Neural crest cell (in vitro differentiated cells): Measurements from ENCODE around the gene ZNF274. TPM values are rescaled to one million over a fixed set of nuclear protein-coding genes. Genes with fewer than 3 reads are reported as not detected.
"Not testable (repeated sequence)": the region's sequence is repeated elsewhere in the genome, so short reads cannot be mapped to it uniquely, and the experiment has no call there.

Source experiments
- DNase-seq: peaks from one replicate; pipeline ENCODE4 v3.0.0; 2021; ENCODE audit warnings: low read depth, mixed read lengths, low spot score
- H3K27ac Mint-ChIP-seq: one replicate; pipeline ENCODE4 v1.8.0; 2021; ENCODE audit warnings: mild to moderate bottlenecking, mixed read lengths; ENCODE audit not compliant: unreplicated experiment
- H3K27me3 Mint-ChIP-seq: 2 replicates; pipeline ENCODE4 v1.8.0; 2021; ENCODE audit warnings: low read depth, mild to moderate bottlenecking, mixed read lengths
- H3K36me3 Mint-ChIP-seq: 2 replicates; pipeline ENCODE4 v1.8.0; 2021; ENCODE audit warnings: low read depth, mild to moderate bottlenecking, mixed read lengths
- H3K4me1 Mint-ChIP-seq: 2 replicates; pipeline ENCODE4 v1.8.0; 2021; ENCODE audit warnings: mixed read lengths
- H3K4me3 Mint-ChIP-seq: one replicate; pipeline ENCODE4 v1.8.0; 2021; ENCODE audit warnings: mild to moderate bottlenecking, mixed read lengths
- H3K9me3 Mint-ChIP-seq: 2 replicates; pipeline ENCODE4 v1.8.0; 2021; ENCODE audit warnings: mixed read lengths
- CTCF ChIP-seq: fragments of 200-600 bp; sonication (generic); conservative IDR thresholded peaks from 2 replicates; pipeline ENCODE4 v1.5.0; 2021; ENCODE audit warnings: antibody characterized with exemption, mild to moderate bottlenecking
- total RNA-seq: library from RNA; stranded (reverse); gene quantifications from 2 replicates; pipeline ENCODE4 v1.2.1, GENCODE V29; 2021

Gene ZNF274
- total RNA-seq, 1 donor from 2014 or later, result 26.8 TPM

GRCh38 chr19:58229255-58229639 lies 46.4 kb downstream of the ZNF274 start:
- no peak for TF ChIP-seq CTCF
- peaks cover 34% of the 10 kb centered on the region for H3K9me3 Mint-ChIP-seq
- H3K4me1 Mint-ChIP-seq, result peaks cover 37% of the 10 kb centered on the region
- peak overlapping the region; percentile 96 for H3K4me3 Mint-ChIP-seq
- peaks cover 71% of the 10 kb centered on the region for H3K36me3 Mint-ChIP-seq
- H3K27me3 Mint-ChIP-seq, result no peaks in the 10 kb centered on the region
- DNase-seq, result no peak
- H3K27ac Mint-ChIP-seq, result no peak overlapping the region

GRCh38 chr19:58237324-58237723 lies 54.5 kb downstream of the ZNF274 start:
- Mint-ChIP-seq H3K36me3 (peaks cover 83% of the 10 kb centered on the region), H3K9me3 (peaks cover 23% of the 10 kb centered on the region), H3K4me3 (no peak overlapping the region), H3K27me3 (no peaks in the 10 kb centered on the region), H3K4me1 (peaks cover 5% of the 10 kb centered on the region), H3K27ac (no peak overlapping the region)
- DNase-seq, result no peak
- no peak for TF ChIP-seq CTCF

- Mint-ChIP-seq H3K4me3 (no peak overlapping the region), H3K36me3 (peaks cover 96% of the 10 kb centered on the region), H3K4me1 (no peaks in the 10 kb centered on the region), H3K27me3 (no peaks in the 10 kb centered on the region), H3K9me3 (peaks cover 19% of the 10 kb centered on the region), H3K27ac (no peak overlapping the region)
- no peak for TF ChIP-seq CTCF
- DNase-seq, result no peak
Measured at GRCh38 chr19:58243351-58243750, 60.5 kb downstream of the ZNF274 start.

GRCh38 chr19:58248886-58249285 lies 66.0 kb downstream of the ZNF274 start:
- peaks cover 96% of the 10 kb centered on the region for H3K36me3 Mint-ChIP-seq
- H3K27ac Mint-ChIP-seq, result no peak overlapping the region
- peaks cover 31% of the 10 kb centered on the region for H3K9me3 Mint-ChIP-seq
- no peaks in the 10 kb centered on the region for H3K27me3 Mint-ChIP-seq
- no peaks in the 10 kb centered on the region for H3K4me1 Mint-ChIP-seq
- H3K4me3 Mint-ChIP-seq, result peak overlapping the region; percentile 31
- TF ChIP-seq CTCF, result no peak
- no peak for DNase-seq

GRCh38 chr19:58252102-58252685 lies 69.3 kb downstream of the ZNF274 start:
- Mint-ChIP-seq H3K9me3 (peaks cover 34% of the 10 kb centered on the region), H3K36me3 (peaks cover 93% of the 10 kb centered on the region), H3K27me3 (no peaks in the 10 kb centered on the region), H3K4me1 (no peaks in the 10 kb centered on the region), H3K4me3 (peak overlapping the region; percentile 11), H3K27ac (no peak overlapping the region)
- DNase-seq, result no peak
- TF ChIP-seq CTCF, result no peak

- peaks cover 16% of the 10 kb centered on the region for H3K27me3 Mint-ChIP-seq
- not testable (repeated sequence) for DNase-seq, H3K4me1 Mint-ChIP-seq, H3K27ac Mint-ChIP-seq
- peaks cover 95% of the 10 kb centered on the region for H3K36me3 Mint-ChIP-seq
- H3K9me3 Mint-ChIP-seq, result peaks cover 38% of the 10 kb centered on the region
- peak overlapping the region; percentile 25 for H3K4me3 Mint-ChIP-seq
Measured at GRCh38 chr19:58258259-58258658, 75.4 kb downstream of the ZNF274 start.
